Suprapubic skin (tissue), 4 donors: ENCODE measurements around the gene HOXA1. TPM values are rescaled to one million over a fixed set of nuclear protein-coding genes. Genes with fewer than 3 reads are reported as not detected.

Experiments used
- DNase-seq, 2 donors: peaks; one replicate each; pipeline ENCODE4 v3.0.0-alpha.2; 2019; ENCODE audit warnings: low spot score in 2 of 2
- H3K27ac ChIP-seq: fragments of 200-600 bp; sonication (generic); one replicate; pipeline ENCODE4 v1.5.1; 2019
- H3K27me3 ChIP-seq: fragments of 200-600 bp; sonication (generic); one replicate; pipeline ENCODE4 v1.5.1; 2019
- H3K36me3 ChIP-seq: fragments of 200-600 bp; sonication (generic); one replicate; pipeline ENCODE4 v1.5.1; 2019
- H3K4me1 ChIP-seq: fragments of 200-600 bp; sonication (generic); one replicate; pipeline ENCODE4 v1.5.1; 2019
- H3K4me3 ChIP-seq: fragments of 200-600 bp; sonication (generic); one replicate; pipeline ENCODE4 v1.5.1; 2019; ENCODE audit warnings: mild to moderate bottlenecking
- H3K9me3 ChIP-seq: fragments of 200-600 bp; sonication (generic); one replicate; pipeline ENCODE4 v1.5.1; 2019
- CTCF ChIP-seq, 2 donors: fragments of 200-600 bp in 1 of 2; fragments of 450-650 bp in 1 of 2; sonication (generic) in 1 of 2; IDR thresholded peaks; one replicate each; pipeline ENCODE4 v1.5.1; 2016 to 2019; ENCODE audit warnings: antibody characterized with exemption in 2 of 2, mild to moderate bottlenecking in 1 of 2, moderate library complexity in 1 of 2
- EP300 ChIP-seq: sonication (generic); formaldehyde crosslinking; IDR thresholded peaks from one replicate; pipeline ENCODE4 v1.6.1; 2017; ENCODE audit warnings: antibody characterized with exemption
- POLR2A ChIP-seq, 2 donors: fragments of 450-650 bp; IDR thresholded peaks; one replicate each; pipeline ENCODE4 v1.6.1; 2017; ENCODE audit warnings: antibody characterized with exemption in 2 of 2, mild to moderate bottlenecking in 2 of 2, moderate library complexity in 2 of 2
- POLR2AphosphoS5 ChIP-seq, 3 donors: sonication (generic); formaldehyde crosslinking; IDR thresholded peaks; one replicate each; pipeline ENCODE4 v1.6.1; 2017; ENCODE audit warnings: antibody characterized with exemption in 3 of 3
- WGBS: methylation state at CpG from one replicate; pipeline ENCODE4 v1.1.5; 2018; 5-methylcytosine and 5-hydroxymethylcytosine counted together
- total RNA-seq, 4 donors: library from RNA; depleted of rRNA; stranded (reverse); fragments of >200 nt; gene quantifications; one replicate each; pipeline ENCODE4 v1.1.0, GENCODE V29; 2016

Gene HOXA1
- total RNA-seq, 4 donors from 2014 or later, result 2.5 to 4.0 (median 3.1) TPM

- 47% methylated on average over 4 of the region's 4 CpGs for WGBS
- no peak for DNase-seq
- Histone ChIP-seq H3K36me3 (peaks cover 12% of the 10 kb centered on the region), H3K27ac (no peak overlapping the region), H3K27me3 (no peaks in the 10 kb centered on the region), H3K4me1 (peaks cover 45% of the 10 kb centered on the region), H3K9me3 (no peaks in the 10 kb centered on the region), H3K4me3 (no peak overlapping the region)
- no peak for TF ChIP-seq EP300
- no peak for TF ChIP-seq CTCF (IDR thresholded peaks at IDR 0.05)
- no peak for TF ChIP-seq POLR2A (IDR thresholded peaks at IDR 0.05)
- TF ChIP-seq POLR2AphosphoS5 (IDR thresholded peaks at IDR 0.05), result no peak
Measured at GRCh38 chr7:27112361-27112760, 16.6 kb upstream of the HOXA1 start.

DNA sequence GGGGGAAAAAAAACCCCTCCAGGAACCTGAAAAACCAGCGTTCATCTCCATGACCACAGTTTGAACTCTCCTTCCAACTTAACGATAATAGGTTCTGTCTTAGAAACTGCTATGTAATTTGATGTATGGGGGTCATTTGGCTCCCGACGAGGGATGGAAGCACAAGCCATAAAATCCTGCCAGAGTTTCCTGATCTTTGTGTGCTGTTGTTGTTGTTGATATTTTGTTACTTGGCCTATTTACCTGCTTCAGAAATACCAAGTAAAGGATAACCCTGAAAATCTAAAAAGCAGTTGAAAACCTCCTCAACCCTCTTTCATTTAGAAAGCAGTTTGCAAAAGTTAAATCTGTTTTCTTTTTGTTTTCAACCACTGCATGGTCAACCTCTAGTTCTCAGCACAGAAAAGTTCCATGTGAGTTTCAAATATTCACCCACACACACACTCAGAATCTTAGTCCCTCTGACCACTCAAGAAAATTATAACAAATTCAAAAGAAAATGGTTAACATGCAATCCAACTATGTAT, 16.0 kb upstream of the HOXA1 start:
- WGBS, result 50% methylated on average over 4 of the region's 4 CpGs
- H3K4me1 ChIP-seq, result peaks cover 45% of the 10 kb centered on the region

GRCh38 chr7:27111042-27111750, 15.4 kb upstream of the HOXA1 start:
- WGBS, result 59% methylated on average over 6 of the region's 6 CpGs
- Histone ChIP-seq H3K4me3 (peak overlapping the region; percentile 32), H3K4me1 (peaks cover 45% of the 10 kb centered on the region), H3K9me3 (no peaks in the 10 kb centered on the region), H3K36me3 (peaks cover 12% of the 10 kb centered on the region), H3K27ac (peak overlapping the region; percentile 73), H3K27me3 (no peaks in the 10 kb centered on the region)
- no peak for DNase-seq
- no peak for TF ChIP-seq EP300
- TF ChIP-seq CTCF (IDR thresholded peaks at IDR 0.05), result no peak
- no peak for TF ChIP-seq POLR2A (IDR thresholded peaks at IDR 0.05)
- no peak for TF ChIP-seq POLR2AphosphoS5 (IDR thresholded peaks at IDR 0.05)

More for the DNA sequence above, 16.0 kb upstream of the HOXA1 start:
- no peaks in the 10 kb centered on the region for H3K27me3 ChIP-seq
- peak overlapping the region; percentile 73 for H3K27ac ChIP-seq
- no peaks in the 10 kb centered on the region for H3K9me3 ChIP-seq
- H3K36me3 ChIP-seq, result peaks cover 12% of the 10 kb centered on the region
- DNase-seq, result no peak
- TF ChIP-seq EP300, result no peak
- no peak for TF ChIP-seq POLR2A (IDR thresholded peaks at IDR 0.05)
- no peak for TF ChIP-seq POLR2AphosphoS5 (IDR thresholded peaks at IDR 0.05)
- no peak for TF ChIP-seq CTCF (IDR thresholded peaks at IDR 0.05)
- H3K4me3 ChIP-seq, result no peak overlapping the region

DNA sequence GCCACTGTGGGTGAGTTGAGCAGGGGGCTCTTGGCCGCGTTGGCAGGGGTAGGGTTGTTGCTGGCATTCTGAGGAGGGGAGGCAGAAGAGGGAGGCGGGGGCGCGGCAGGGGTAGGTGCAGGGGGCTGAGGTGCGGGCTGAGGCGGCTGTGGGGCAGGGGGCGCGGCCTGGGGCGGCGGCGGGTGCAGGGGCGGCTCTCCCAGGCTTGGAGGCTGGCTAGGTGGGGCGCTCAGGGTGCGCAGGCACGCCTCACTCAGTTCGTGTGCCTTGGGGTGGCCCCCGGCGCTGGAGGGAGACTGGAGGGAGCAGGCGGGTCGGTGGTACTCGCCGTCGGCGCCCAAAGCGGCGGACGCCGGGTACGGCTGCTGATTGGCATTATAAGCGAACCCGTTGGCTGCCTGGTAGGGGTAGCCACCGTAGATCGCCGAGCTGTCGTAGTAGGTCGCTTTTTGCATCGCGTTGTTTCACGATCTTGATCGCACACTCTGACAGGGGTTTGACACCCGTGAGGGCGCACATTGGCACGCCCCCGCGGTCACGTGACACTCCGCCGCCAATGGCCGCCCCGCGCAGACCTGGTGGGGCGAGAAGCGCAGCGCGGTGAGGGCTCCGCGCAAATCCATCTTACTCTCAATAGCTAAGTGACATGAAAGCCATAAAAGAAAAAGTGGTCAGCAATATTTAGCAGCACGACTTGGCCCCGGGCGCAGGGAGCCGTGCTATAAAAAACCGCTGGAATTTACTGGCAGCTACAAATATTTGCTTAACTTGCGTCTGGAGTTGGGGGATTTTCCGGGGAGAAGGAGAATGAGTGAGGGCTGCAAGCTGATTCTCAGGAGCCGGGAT, 14.6 kb upstream of the HOXA1 start:
- peak in 1 of 2 donors; percentile 59 for DNase-seq

GRCh38 chr7:27109466-27110185, 13.8 kb upstream of the HOXA1 start:
- Histone ChIP-seq H3K4me1 (peaks cover 38% of the 10 kb centered on the region), H3K4me3 (peak overlapping the region; percentile 32), H3K9me3 (no peaks in the 10 kb centered on the region), H3K36me3 (peaks cover 12% of the 10 kb centered on the region), H3K27me3 (no peaks in the 10 kb centered on the region), H3K27ac (peak overlapping the region; percentile 73)
- TF ChIP-seq CTCF (IDR thresholded peaks at IDR 0.05), result no peak
- TF ChIP-seq POLR2A (IDR thresholded peaks at IDR 0.05), result no peak
- TF ChIP-seq POLR2AphosphoS5 (IDR thresholded peaks at IDR 0.05), result no peak
- TF ChIP-seq EP300, result no peak
- no peak for DNase-seq
- 96% methylated on average over 4 of the region's 4 CpGs for WGBS

More for the DNA sequence above, 14.6 kb upstream of the HOXA1 start:
- Histone ChIP-seq H3K27ac (peak overlapping the region; percentile 73), H3K36me3 (peaks cover 12% of the 10 kb centered on the region), H3K9me3 (no peaks in the 10 kb centered on the region), H3K4me3 (peak overlapping the region; percentile 32), H3K27me3 (no peaks in the 10 kb centered on the region), H3K4me1 (peaks cover 43% of the 10 kb centered on the region)
- no peak for TF ChIP-seq EP300
- 73% methylated on average over 45 of the region's 66 CpGs for WGBS
